OCI-LY7 (cell line): ENCODE data around the gene PLA2R1.

ENCODE experiments used
- EZH2phosphoT487 ChIP-seq: fragments of 200-600 bp; sonication (generic); IDR thresholded peaks from 2 replicates; pipeline ENCODE4 v1.6.1; 2018; ENCODE audit warnings: low read depth, borderline replicate concordance, mild to moderate bottlenecking, mixed run types, antibody characterized with exemption, low read length, moderate library complexity, mixed read lengths
- TF ChIP-seq, protein P1 (sequence below): fragments of 200-600 bp; sonication (generic); conservative IDR thresholded peaks from 2 replicates; pipeline ENCODE4 v1.5.1; 2014; ENCODE audit warnings: mild to moderate bottlenecking, antibody characterized with exemption, low read length, moderate library complexity, mixed read lengths

DNA sequence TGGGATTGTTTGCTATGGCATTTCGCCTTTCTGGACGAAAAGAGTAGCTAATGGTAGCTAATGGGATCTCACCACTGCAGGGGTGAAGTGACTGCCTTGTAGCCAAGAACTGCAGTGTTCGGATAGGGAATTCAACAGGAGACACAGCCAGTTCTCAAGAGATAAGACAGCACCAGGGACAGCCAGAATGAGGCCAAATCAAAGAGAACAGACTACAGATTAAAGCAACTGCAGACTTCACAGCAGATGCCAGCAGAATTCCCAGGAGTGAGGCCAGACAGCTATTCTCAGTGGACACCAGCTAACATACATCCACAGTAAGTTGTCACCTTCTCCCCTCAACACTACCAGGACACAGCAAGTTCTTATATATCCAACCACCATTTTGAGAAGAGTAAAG is 124.0 kb downstream of the PLA2R1 start:
- TF ChIP-seq, protein P1, sequence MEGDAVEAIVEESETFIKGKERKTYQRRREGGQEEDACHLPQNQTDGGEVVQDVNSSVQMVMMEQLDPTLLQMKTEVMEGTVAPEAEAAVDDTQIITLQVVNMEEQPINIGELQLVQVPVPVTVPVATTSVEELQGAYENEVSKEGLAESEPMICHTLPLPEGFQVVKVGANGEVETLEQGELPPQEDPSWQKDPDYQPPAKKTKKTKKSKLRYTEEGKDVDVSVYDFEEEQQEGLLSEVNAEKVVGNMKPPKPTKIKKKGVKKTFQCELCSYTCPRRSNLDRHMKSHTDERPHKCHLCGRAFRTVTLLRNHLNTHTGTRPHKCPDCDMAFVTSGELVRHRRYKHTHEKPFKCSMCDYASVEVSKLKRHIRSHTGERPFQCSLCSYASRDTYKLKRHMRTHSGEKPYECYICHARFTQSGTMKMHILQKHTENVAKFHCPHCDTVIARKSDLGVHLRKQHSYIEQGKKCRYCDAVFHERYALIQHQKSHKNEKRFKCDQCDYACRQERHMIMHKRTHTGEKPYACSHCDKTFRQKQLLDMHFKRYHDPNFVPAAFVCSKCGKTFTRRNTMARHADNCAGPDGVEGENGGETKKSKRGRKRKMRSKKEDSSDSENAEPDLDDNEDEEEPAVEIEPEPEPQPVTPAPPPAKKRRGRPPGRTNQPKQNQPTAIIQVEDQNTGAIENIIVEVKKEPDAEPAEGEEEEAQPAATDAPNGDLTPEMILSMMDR: no peak
- no peak for TF ChIP-seq EZH2phosphoT487
